Small intestine (tissue), 7 donors: Measurements from ENCODE around the gene SNRNP200. TPM values are rescaled to one million over a fixed set of nuclear protein-coding genes. Genes with fewer than 3 reads are reported as not detected.
A peak's percentile ranks its signal among the peaks of the same experiment; 100 is the strongest.

ENCODE experiments used
- DNase-seq, 2 donors: peaks; one replicate each; pipeline versions ENCODE4 v3.0.0 to v3.0.0-alpha.2; 2013
- FAIRE-seq: peaks from 2 replicates; lab custom pipeline; 2012; peaks lifted over from hg19 to GRCh38; lab: Jason Lieb, UNC
- H3K27ac ChIP-seq, 3 donors: one replicate each; pipeline ENCODE4 v1.5.1; 2013; ENCODE audit warnings: low read length in 2 of 3, mild to moderate bottlenecking in 2 of 3, control low read depth in 1 of 3, inconsistent platforms in 1 of 3, low read depth in 1 of 3, moderate library complexity in 1 of 3
- H3K27me3 ChIP-seq, 3 donors: one replicate each; pipeline ENCODE4 v1.6.1; 2013; ENCODE audit warnings: low read length in 3 of 3, inconsistent platforms in 1 of 3; ENCODE audit not compliant: control insufficient read depth in 3 of 3, insufficient read depth in 3 of 3
- H3K36me3 ChIP-seq, 3 donors: one replicate each; pipeline ENCODE4 v1.6.1; 2013; ENCODE audit warnings: low read length in 3 of 3, inconsistent platforms in 1 of 3, low read depth in 1 of 3, mild to moderate bottlenecking in 1 of 3, moderate library complexity in 1 of 3; ENCODE audit not compliant: control insufficient read depth in 3 of 3, insufficient read depth in 2 of 3
- H3K4me1 ChIP-seq, 3 donors: one replicate each; pipeline ENCODE4 v1.6.1; 2013; ENCODE audit warnings: low read length in 2 of 3, inconsistent platforms in 1 of 3, low read depth in 1 of 3, mild to moderate bottlenecking in 1 of 3, moderate library complexity in 1 of 3; ENCODE audit not compliant: control insufficient read depth in 3 of 3, insufficient read depth in 2 of 3
- H3K4me3 ChIP-seq, 3 donors: one replicate each; pipeline ENCODE4 v1.5.1; 2013; ENCODE audit warnings: low read length in 3 of 3, control low read depth in 1 of 3, inconsistent platforms in 1 of 3, low read depth in 1 of 3, mild to moderate bottlenecking in 1 of 3, moderate library complexity in 1 of 3
- H3K9me3 ChIP-seq, 2 donors: one replicate each; pipeline ENCODE4 v1.6.1; 2013; ENCODE audit warnings: low read depth in 1 of 2, low read length in 1 of 2; ENCODE audit not compliant: control insufficient read depth in 2 of 2, insufficient read depth in 1 of 2
- WGBS, 3 donors: extraction: QIAGEN DNeasy Blood & Tissue Kit; methylation state at CpG; one replicate each; pipeline ENCODE4 v1.1.7; 2013; 5-methylcytosine and 5-hydroxymethylcytosine counted together
- polyA plus RNA-seq, 4 donors: library from polyadenylated mRNA; stranded (reverse) in 3 of 4; unstranded in 1 of 4; fragments of 200-250 nt in 3 of 4; fragments of 120-200 nt in 1 of 4; gene quantifications; one replicate each; pipeline versions ENCODE4 v1.2.1 to v1.2.3, GENCODE V29; 2013
- donor health status: healthy with polysubstance abuse.
- donor health status: control.
- donor health status: control.
- donor health status: Bipolar disorder and iron deficiency.
- donor health status: healthy.

The SNRNP200 gene
- polyA plus RNA-seq, 4 donors, result 55.4 to 156 (median 66.9) TPM

GRCh38 chr2:96320728-96321622, 15.6 kb upstream of the SNRNP200 start:
- 4% methylated on average over 41 of the region's 41 CpGs for WGBS, 3 donors
- FAIRE-seq, result no peak
- Histone ChIP-seq H3K27me3 (peaks cover 0 to 75% (median 1%) of the 10 kb centered on the region in 3 donors), H3K27ac (peak overlapping the region in 2 of 3 donors; percentile 46 to 69), H3K36me3 (no peaks in the 10 kb centered on the region), H3K9me3 (no peaks in the 10 kb centered on the region), H3K4me1 (peaks cover 0 to 8% (median 0%) of the 10 kb centered on the region in 3 donors), H3K4me3 (peak overlapping the region; percentile 42 to 58 (median 47))
- peak in 1 of 2 donors; percentile 56 for DNase-seq

GRCh38 chr2:96320326-96320725, 15.0 kb upstream of the SNRNP200 start:
- peaks cover 0 to 71% (median 1%) of the 10 kb centered on the region in 3 donors for H3K27me3 ChIP-seq
- H3K27ac ChIP-seq, result no peak overlapping the region
- H3K4me3 ChIP-seq, result no peak overlapping the region
- FAIRE-seq (no peak), DNase-seq (no peak)
- no peaks in the 10 kb centered on the region for H3K36me3 ChIP-seq
- peaks cover 0 to 8% (median 0%) of the 10 kb centered on the region in 3 donors for H3K4me1 ChIP-seq
- no peaks in the 10 kb centered on the region for H3K9me3 ChIP-seq
- WGBS, 3 donors, result 85 to 91% (median 88%) methylated on average over 3 of the region's 3 CpGs

- 88 to 100% (median 90%) methylated on average over 1 of the region's 1 CpG for WGBS, 3 donors
- H3K27me3 ChIP-seq, result peaks cover 0 to 63% (median 0%) of the 10 kb centered on the region in 3 donors
Observed at GRCh38 chr2:96319396-96319795, 14.1 kb upstream of the SNRNP200 start.

GRCh38 chr2:96318723-96319122, 13.4 kb upstream of the SNRNP200 start:
- Histone ChIP-seq H3K9me3 (no peaks in the 10 kb centered on the region), H3K4me1 (peaks cover 0 to 8% (median 0%) of the 10 kb centered on the region in 3 donors), H3K27me3 (peaks cover 0 to 59% (median 0%) of the 10 kb centered on the region in 3 donors), H3K36me3 (no peaks in the 10 kb centered on the region), H3K4me3 (no peak overlapping the region), H3K27ac (no peak overlapping the region)
- FAIRE-seq, result no peak
- DNase-seq, result no peak
- 96 to 99% (median 98%) methylated on average over 4 of the region's 4 CpGs for WGBS, 3 donors

More at GRCh38 chr2:96319396-96319795, 14.1 kb upstream of the SNRNP200 start:
- DNase-seq, result no peak
- no peak for FAIRE-seq
- no peaks in the 10 kb centered on the region for H3K9me3 ChIP-seq
- peaks cover 0 to 8% (median 0%) of the 10 kb centered on the region in 3 donors for H3K4me1 ChIP-seq
- no peaks in the 10 kb centered on the region for H3K36me3 ChIP-seq
- H3K4me3 ChIP-seq, result no peak overlapping the region
- H3K27ac ChIP-seq, result no peak overlapping the region

GRCh38 chr2:96317584-96317997, 12.2 kb upstream of the SNRNP200 start:
- H3K36me3 ChIP-seq, result no peaks in the 10 kb centered on the region
- DNase-seq (no peak), FAIRE-seq (no peak)
- H3K4me1 ChIP-seq, result peaks cover 0 to 8% (median 0%) of the 10 kb centered on the region in 3 donors
- no peak overlapping the region for H3K27ac ChIP-seq
- H3K9me3 ChIP-seq, result no peaks in the 10 kb centered on the region
- peaks cover 0 to 51% (median 0%) of the 10 kb centered on the region in 3 donors for H3K27me3 ChIP-seq
- WGBS, 3 donors, result 60 to 90% (median 78%) methylated on average over 4 of the region's 4 CpGs
- H3K4me3 ChIP-seq, result no peak overlapping the region

- H3K27me3 ChIP-seq, result peaks cover 0 to 46% (median 0%) of the 10 kb centered on the region in 3 donors
- DNase-seq (no peak), FAIRE-seq (no peak)
- H3K4me1 ChIP-seq, result peaks cover 0 to 7% (median 0%) of the 10 kb centered on the region in 3 donors
- H3K27ac ChIP-seq, result no peak overlapping the region
- H3K36me3 ChIP-seq, result no peaks in the 10 kb centered on the region
- H3K9me3 ChIP-seq, result no peaks in the 10 kb centered on the region
- H3K4me3 ChIP-seq, result no peak overlapping the region
Observed at GRCh38 chr2:96316999-96317398, 11.7 kb upstream of the SNRNP200 start.

- Histone ChIP-seq H3K9me3 (no peaks in the 10 kb centered on the region), H3K27ac (peak overlapping the region in 1 of 3 donors; percentile 47), H3K27me3 (peaks cover 0 to 32% (median 0%) of the 10 kb centered on the region in 3 donors), H3K36me3 (no peaks in the 10 kb centered on the region), H3K4me1 (no peaks in the 10 kb centered on the region), H3K4me3 (no peak overlapping the region)
- DNase-seq (peak in 1 of 2 donors; percentile 39), FAIRE-seq (no peak)
- WGBS, 3 donors, result 60 to 79% (median 66%) methylated on average over 7 of the region's 7 CpGs
Observed at GRCh38 chr2:96315400-96316071, 10.2 kb upstream of the SNRNP200 start.

- DNase-seq (no peak), FAIRE-seq (no peak)
- Histone ChIP-seq H3K27me3 (peaks cover 0 to 28% (median 0%) of the 10 kb centered on the region in 3 donors), H3K9me3 (no peaks in the 10 kb centered on the region), H3K4me1 (no peaks in the 10 kb centered on the region), H3K4me3 (no peak overlapping the region), H3K27ac (peak overlapping the region in 1 of 3 donors; percentile 27), H3K36me3 (no peaks in the 10 kb centered on the region)
- 75 to 82% (median 81%) methylated on average over 3 of the region's 3 CpGs for WGBS, 3 donors
Observed at GRCh38 chr2:96315005-96315399, 9.7 kb upstream of the SNRNP200 start.
